NCI-H128 (cell line): ENCODE measurements around the gene YPEL1.

Experiments used
- DNase-seq: peaks from one replicate; lab custom pipeline; 2025; ENCODE audit not compliant: unreplicated experiment; lab: John Stamatoyannopoulos, UW

The YPEL1 gene

DNA sequence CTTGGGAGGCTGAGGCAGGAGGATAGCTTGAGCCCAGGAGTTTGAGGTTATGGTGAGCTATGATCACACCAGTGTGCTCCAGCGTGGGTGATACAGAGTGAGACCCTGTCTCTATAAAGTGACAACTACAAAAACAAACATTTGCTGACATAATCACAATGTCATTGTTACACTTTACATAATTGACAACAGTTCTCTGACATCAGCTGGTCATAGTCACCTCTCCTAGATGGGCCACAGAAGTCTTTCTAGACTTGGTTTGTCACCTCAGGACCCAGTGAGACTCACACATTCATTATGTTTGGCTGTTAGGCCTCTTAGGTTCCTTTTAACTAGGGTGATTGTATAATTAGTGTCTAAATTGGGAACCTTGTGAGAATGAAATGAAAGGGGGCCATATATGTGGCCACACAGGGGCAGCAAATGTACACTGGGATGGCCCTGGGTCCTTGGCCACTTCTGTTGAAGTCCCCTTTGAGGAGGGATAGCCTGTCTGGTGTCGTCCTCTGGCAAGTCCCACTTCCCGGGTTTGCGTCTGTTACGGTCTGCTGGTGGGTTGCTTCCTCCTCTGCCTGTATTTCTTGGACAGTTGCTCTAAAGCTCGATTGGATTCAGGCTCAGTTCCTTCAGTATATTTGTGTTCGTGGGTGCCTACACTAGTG, 75.6 kb downstream of the YPEL1 start:
- no peak for DNase-seq

GRCh38 chr22:21657360-21658032, 78.1 kb downstream of the YPEL1 start:
- DNase-seq, result peak; percentile 54

DNA sequence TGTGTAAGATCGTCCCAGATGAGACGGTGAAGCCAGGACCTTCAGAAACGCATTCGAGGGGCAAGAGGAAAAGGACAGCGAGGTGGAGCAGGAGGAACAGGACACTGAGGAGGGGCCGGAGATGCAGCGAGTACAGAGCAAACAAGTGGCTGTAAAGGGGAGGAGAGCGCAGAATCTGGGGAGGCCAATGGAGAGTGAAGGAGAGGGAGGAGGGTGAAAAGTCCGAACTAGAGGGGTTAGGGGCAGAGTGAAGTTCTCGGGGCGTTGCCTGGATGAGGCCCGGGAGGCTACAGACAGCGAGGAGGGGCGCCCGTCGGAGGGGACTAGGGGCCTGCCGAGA, 78.6 kb downstream of the YPEL1 start:
- no peak for DNase-seq

DNA sequence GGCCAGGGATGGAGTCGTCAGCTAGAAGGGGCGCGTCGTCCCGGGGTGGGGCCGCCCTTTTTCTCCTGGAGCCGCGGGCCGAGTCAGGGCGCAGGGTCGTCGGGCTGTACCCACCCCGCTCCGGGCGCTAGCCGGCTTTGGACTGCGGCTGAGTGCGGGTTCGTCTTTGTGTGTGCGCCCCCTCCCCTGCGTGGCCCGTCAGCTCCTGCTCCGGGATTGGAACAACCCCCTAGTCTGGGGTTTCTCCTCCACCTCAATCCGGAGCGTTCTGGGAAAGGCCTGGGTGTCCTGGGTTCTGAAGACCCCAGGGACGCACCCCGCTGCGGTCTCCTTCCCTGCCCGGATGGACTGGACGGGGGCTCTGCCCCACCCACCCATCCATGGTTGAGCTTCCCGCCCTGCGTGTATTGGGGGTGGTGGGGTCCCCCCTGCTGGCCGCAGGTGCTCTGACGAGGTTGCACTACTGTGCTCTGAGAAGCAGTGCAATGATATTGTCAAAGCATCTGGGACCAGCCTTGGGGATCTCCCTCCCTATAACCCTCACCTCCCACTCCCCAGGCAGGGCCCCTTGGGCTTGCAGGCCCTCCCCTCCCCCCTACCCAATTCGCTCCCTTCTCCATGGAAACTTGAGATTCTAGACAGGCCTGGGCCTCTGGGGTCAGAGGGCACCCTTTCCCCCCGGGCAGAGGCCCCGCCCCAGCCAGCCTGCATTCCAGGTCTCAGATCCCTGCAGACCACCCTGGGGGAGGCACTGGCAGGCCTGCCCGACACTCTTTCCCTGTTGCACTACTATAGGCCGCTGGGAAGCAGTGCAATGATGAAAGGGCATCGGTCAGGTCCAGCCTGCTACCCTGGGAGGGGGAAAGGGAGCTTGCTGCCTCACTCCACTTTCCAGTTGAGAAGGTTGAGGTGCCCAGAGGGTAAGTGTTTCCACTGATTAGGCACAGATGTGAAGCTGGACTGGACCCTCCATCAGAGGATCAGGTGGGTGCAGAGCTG, 82.7 kb downstream of the YPEL1 start:
- DNase-seq, result no peak

- DNase-seq, result peak; percentile 66
Measured at GRCh38 chr22:21652010-21652546, 83.5 kb downstream of the YPEL1 start.

- DNase-seq, result no peak
Measured at GRCh38 chr22:21651521-21652009, 84.0 kb downstream of the YPEL1 start.

DNA sequence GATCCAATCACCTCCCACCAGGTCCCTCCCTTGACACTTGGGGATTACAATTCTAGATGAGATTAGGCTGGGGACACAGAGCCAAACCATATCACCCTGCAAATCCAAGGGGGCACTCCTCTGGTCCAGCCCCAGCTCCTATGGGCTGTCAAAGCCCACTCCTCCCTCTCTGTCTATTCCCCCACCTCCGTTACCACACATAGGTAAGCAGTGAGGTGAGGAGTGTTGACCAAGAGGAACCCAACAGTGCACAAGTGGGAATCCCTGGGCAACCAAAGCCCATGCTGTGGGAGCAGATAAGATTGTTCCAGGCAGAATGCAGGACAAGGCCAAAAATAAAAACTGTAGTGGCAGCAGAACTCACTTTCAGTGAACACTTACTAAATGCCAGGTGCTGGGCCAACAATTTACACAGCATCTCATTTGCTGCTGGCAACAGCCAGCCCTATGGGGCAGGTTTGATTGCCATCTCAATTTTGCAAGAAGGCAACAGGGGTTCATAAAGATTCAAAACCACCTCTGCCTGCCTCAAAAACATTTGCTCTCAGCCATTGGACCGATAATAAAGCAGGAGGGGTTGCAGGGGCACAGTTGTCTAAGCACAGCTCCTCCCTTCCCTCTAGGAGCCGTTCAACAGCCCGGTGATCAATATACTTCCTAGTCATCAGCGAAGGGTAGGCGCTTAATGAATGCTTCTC, 84.6 kb downstream of the YPEL1 start:
- no peak for DNase-seq

GRCh38 chr22:21650280-21650679, 85.3 kb downstream of the YPEL1 start:
- no peak for DNase-seq
